ENCODE results near the gene DAP3. TPM values are rescaled to one million over a fixed set of nuclear protein-coding genes. Genes with fewer than 3 reads are reported as not detected.

DAP3 gene
- total and polyA plus RNA-seq, 10 of the 15 experiments (the other 5 are each of a cell fraction or from before 2014, with no cell fraction given): 60.0 to 223 (median 138) TPM

- WGBS (ENCODE audit: insufficient coverage, insufficient replicate concordance, low lambda C conversion rate, missing lambda C conversion rate): 98% methylated on average over 13 of the region's 13 CpGs
- H3K4me1 ChIP-seq (ENCODE audit: control insufficient read depth, insufficient read depth, low read length): no peaks in the 10 kb centered on the region
- CTCF ChIA-PET: no interaction called here
- in situ Hi-C loops (cut with MboI): no loop called here
- peaks cover 48% of the 10 kb centered on the region for H3K79me2 ChIP-seq (ENCODE audit: control insufficient read depth, insufficient read depth, low read length)
- no peak overlapping the region for H3K4me2 ChIP-seq (ENCODE audit: control insufficient read depth, insufficient read depth)
- FAIRE-seq (no peak), DNase-seq (ENCODE audit: low read depth, low spot score) (no peak), ATAC-seq (no peak)
- no TSS peak for BruUV-seq (replicated peaks)
- TF ChIP-seq PBX3 (IDR thresholded peaks at IDR 0.05; ENCODE audit: insufficient replicate concordance, low read depth, low read length) (no peak), ASH2L (IDR thresholded peaks at IDR 0.05; ENCODE audit: borderline replicate concordance, low read depth) (no peak), EZH2 (IDR thresholded peaks at IDR 0.05; ENCODE audit: borderline replicate concordance, control insufficient read depth, low read depth, low read length) (no peak), IKZF2 (IDR thresholded peaks at IDR 0.05) (no peak), CBX5 (IDR thresholded peaks at IDR 0.05; ENCODE audit: low read depth) (no peak), ZNF217 (IDR thresholded peaks at IDR 0.05) (no peak), RELA (IDR thresholded peaks at IDR 0.05; ENCODE audit: borderline replicate concordance, partially characterized antibody) (no peak), HCFC1 (IDR thresholded peaks at IDR 0.05; ENCODE audit: low read length) (no peak), DPF2 (IDR thresholded peaks at IDR 0.05) (no peak), RB1 (IDR thresholded peaks at IDR 0.05; ENCODE audit: borderline replicate concordance) (no peak), BMI1 (IDR thresholded peaks at IDR 0.05; ENCODE audit: borderline replicate concordance) (no peak), CHD1 (IDR thresholded peaks at IDR 0.05; ENCODE audit: low read depth, low read length) (no peak), MEF2A (IDR thresholded peaks at IDR 0.05; ENCODE audit: insufficient read depth, low read depth, low read length) (no peak), PAX8 (IDR thresholded peaks at IDR 0.05) (no peak), PRDM15 (CRISPR knock-in tag; IDR thresholded peaks at IDR 0.05) (no peak)
- TF ChIP-seq, protein P1, sequence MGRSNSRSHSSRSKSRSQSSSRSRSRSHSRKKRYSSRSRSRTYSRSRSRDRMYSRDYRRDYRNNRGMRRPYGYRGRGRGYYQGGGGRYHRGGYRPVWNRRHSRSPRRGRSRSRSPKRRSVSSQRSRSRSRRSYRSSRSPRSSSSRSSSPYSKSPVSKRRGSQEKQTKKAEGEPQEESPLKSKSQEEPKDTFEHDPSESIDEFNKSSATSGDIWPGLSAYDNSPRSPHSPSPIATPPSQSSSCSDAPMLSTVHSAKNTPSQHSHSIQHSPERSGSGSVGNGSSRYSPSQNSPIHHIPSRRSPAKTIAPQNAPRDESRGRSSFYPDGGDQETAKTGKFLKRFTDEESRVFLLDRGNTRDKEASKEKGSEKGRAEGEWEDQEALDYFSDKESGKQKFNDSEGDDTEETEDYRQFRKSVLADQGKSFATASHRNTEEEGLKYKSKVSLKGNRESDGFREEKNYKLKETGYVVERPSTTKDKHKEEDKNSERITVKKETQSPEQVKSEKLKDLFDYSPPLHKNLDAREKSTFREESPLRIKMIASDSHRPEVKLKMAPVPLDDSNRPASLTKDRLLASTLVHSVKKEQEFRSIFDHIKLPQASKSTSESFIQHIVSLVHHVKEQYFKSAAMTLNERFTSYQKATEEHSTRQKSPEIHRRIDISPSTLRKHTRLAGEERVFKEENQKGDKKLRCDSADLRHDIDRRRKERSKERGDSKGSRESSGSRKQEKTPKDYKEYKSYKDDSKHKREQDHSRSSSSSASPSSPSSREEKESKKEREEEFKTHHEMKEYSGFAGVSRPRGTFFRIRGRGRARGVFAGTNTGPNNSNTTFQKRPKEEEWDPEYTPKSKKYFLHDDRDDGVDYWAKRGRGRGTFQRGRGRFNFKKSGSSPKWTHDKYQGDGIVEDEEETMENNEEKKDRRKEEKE (IDR thresholded peaks at IDR 0.05): no peak
- H3K9me3 ChIP-seq (replicated peaks; ENCODE audit: control insufficient read depth, insufficient read depth, low read length): no peaks in the 10 kb centered on the region; the same call in 2 of the 3 replicates
- H2AFZ ChIP-seq (ENCODE audit: control insufficient read depth, low read depth, low read length): no peak overlapping the region
- no peaks in the 10 kb centered on the region for H3K27me3 ChIP-seq (replicated peaks in 1 of 2; ENCODE audit: control insufficient read depth in 2 of 2, insufficient read depth in 2 of 2, low read length in 1 of 2)
- no peak overlapping the region for H3K9ac ChIP-seq (ENCODE audit: control insufficient read depth, insufficient read depth, low read length)
- intact Hi-C loops (cut with micrococcal nuclease; ENCODE audit: unreplicated experiment): no loop called here
- no peaks in the 10 kb centered on the region for H4K20me1 ChIP-seq (ENCODE audit: control insufficient read depth, insufficient read depth)
- RAD21 ChIA-PET (ENCODE audit: unreplicated experiment): no interaction called here
- SMC1A ChIA-PET (ENCODE audit: uncharacterized antibody, unreplicated experiment): no interaction called here
- H3K4me3 ChIP-seq: no peak overlapping the region
- H3K36me3 ChIP-seq (ENCODE audit: control insufficient read depth in 2 of 2, insufficient read depth in 2 of 2, low read length in 1 of 2): no peaks in the 10 kb centered on the region
- no peak overlapping the region for H3K27ac ChIP-seq (ENCODE audit: control insufficient read depth, insufficient read depth)
- POLR2A ChIA-PET: no interaction called here
These were observed 9.6 kb downstream of the DAP3 start for GRCh38 chr1:155698382-155699038.

Measured in GM12878 (cell line).